Mesodermal cell (in vitro differentiated cells): ENCODE results near the gene FHAD1.

Source experiments
- H3K27ac ChIP-seq: 2 replicates; pipeline ENCODE4 v1.7.0; 2013; ENCODE audit warnings: mild to moderate bottlenecking, low read depth, low read length, moderate library complexity; ENCODE audit not compliant: severe bottlenecking
- H3K36me3 ChIP-seq: 2 replicates; pipeline ENCODE4 v1.7.1; 2013; ENCODE audit warnings: mild to moderate bottlenecking, low read length, moderate library complexity; ENCODE audit not compliant: control insufficient read depth, insufficient read depth
- H3K4me1 ChIP-seq: one replicate; pipeline ENCODE4 v1.7.1; 2013; ENCODE audit warnings: mild to moderate bottlenecking, low read length; ENCODE audit not compliant: insufficient read depth, control insufficient read depth, poor library complexity, severe bottlenecking
- H3K4me3 ChIP-seq: 2 replicates; pipeline ENCODE4 v1.7.0; 2013; ENCODE audit warnings: low read length, control low read depth, mild to moderate bottlenecking; ENCODE audit not compliant: insufficient read depth, poor library complexity, severe bottlenecking; ENCODE audit errors: extremely low read depth
- H3K9me3 ChIP-seq: 2 replicates; pipeline ENCODE4 v1.7.1; 2013; ENCODE audit warnings: mild to moderate bottlenecking, low read length, moderate library complexity; ENCODE audit not compliant: control insufficient read depth
- WGBS, 2 experiments: methylation state at CpG; one replicate each; pipeline ENCODE4 v1.1.5; 2013; ENCODE audit warnings: missing lambda C conversion rate in 2 of 2; ENCODE audit not compliant: insufficient coverage in 2 of 2; 5-methylcytosine and 5-hydroxymethylcytosine counted together

Gene FHAD1

DNA sequence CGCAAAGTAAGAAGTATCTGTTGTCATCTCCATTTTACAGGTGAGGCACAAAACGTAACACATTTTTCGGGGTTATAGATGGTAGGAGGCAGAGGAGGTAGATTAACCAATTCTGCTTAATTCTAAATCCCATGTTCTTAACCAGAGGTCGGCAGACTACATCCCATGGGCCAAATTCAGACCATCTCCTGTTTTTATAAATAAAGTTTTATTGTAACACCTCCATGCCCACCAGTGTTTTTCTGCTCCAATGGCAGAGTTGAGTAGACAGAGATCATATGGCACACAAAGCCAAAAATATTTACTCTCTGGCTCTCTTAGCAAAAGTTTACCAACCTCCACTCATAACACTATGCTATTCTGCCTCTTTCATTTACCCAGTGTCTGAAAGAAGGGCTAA, 30.9 kb downstream of the FHAD1 start:
- H3K36me3 ChIP-seq, result no peaks in the 10 kb centered on the region
- no peaks in the 10 kb centered on the region for H3K9me3 ChIP-seq
- no peak overlapping the region for H3K27ac ChIP-seq
- WGBS, 2 experiments, result 100% methylated on average over 3 of the region's 4 CpGs; no CpG with 5 or more reads in 1 of the 2 experiments
- H3K4me3 ChIP-seq, result no peak overlapping the region
- H3K4me1 ChIP-seq, result no peaks in the 10 kb centered on the region

DNA sequence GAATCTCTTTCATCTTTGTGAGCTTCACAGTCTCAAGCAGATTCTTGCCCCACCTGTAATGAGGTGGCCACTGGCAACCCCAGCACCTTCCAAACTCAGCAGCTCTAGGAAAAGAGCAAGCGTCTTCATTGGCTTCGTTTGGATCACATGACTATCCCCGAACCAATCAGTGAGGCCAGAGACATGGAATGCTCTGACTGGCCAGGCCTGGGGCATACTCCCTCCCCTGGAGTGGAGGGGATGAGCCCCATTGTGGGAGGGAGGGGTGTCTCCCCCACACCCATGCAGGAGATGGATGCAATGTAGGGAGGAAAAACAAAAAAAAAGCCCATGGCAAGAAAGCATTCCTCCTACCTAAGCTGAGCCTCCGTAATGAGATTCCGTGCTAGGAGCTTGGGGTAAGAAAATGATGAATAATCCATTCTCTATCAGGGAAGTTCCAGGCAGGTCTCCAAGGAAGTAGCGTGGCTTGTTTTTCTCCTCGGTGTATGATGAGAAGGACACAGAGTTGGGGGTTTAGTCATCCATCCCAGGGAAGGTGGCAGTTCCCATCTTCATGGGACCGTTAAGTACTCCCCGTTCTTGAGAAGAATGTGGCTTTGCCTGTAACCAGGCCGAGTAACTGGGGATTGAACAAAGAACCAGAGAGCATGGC, 32.7 kb downstream of the FHAD1 start:
- no peak overlapping the region for H3K27ac ChIP-seq
- no peaks in the 10 kb centered on the region for H3K4me1 ChIP-seq
- no peaks in the 10 kb centered on the region for H3K36me3 ChIP-seq
- H3K4me3 ChIP-seq, result no peak overlapping the region
- whole genome bisulfite sequencing, 2 experiments, result 93 to 96% methylated on average over 6 to 10 of the region's 10 CpGs
- no peaks in the 10 kb centered on the region for H3K9me3 ChIP-seq

DNA sequence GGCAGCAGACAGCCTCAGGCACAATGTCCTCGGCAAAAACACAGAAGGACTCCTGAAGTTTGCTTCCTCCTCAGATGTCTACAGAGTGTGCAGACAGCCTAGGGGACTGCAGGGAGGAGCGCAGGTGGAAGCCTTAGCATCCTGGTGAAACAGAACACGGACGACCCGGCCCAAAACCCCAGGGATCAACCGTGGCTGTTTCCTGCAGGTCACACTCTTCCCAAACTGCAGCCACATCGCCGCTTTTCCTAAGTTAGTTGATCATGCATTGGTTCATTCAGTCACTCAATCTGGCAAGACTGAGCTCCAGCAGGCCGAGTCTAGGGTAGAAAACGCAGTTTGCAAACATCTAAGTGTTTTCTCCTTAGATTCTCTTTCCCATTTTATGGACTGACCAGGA, 33.4 kb downstream of the FHAD1 start:
- WGBS, 2 experiments, result 91 to 93% methylated on average over 10 of the region's 10 CpGs

DNA sequence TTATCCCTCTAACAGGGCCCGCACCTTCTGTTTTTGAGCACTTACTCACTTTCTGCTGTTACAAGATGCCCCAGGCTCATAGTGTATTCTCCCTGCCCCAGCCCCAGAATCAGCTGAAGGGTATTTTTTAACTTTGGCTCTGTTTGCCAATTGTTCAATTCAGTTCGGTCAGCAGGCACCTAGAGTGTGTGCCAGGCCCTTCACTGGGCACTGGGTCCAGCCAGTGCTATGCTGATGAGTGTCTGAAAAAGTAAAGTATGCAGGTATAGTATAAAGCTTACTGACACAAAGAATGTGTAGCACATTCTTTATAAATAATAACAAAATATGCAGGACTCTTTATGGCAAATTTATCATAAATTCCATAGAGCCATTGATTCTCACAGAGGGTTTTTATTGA, 35.0 kb downstream of the FHAD1 start:
- Histone ChIP-seq H3K27ac (no peak overlapping the region), H3K4me3 (no peak overlapping the region), H3K36me3 (no peaks in the 10 kb centered on the region), H3K4me1 (no peaks in the 10 kb centered on the region), H3K9me3 (no peaks in the 10 kb centered on the region)
- 92 to 100% methylated on average over 2 of the region's 2 CpGs for WGBS, 2 experiments

More for the DNA sequence above, 33.4 kb downstream of the FHAD1 start:
- Histone ChIP-seq H3K27ac (no peak overlapping the region), H3K4me1 (no peaks in the 10 kb centered on the region), H3K4me3 (no peak overlapping the region), H3K9me3 (no peaks in the 10 kb centered on the region), H3K36me3 (no peaks in the 10 kb centered on the region)

DNA sequence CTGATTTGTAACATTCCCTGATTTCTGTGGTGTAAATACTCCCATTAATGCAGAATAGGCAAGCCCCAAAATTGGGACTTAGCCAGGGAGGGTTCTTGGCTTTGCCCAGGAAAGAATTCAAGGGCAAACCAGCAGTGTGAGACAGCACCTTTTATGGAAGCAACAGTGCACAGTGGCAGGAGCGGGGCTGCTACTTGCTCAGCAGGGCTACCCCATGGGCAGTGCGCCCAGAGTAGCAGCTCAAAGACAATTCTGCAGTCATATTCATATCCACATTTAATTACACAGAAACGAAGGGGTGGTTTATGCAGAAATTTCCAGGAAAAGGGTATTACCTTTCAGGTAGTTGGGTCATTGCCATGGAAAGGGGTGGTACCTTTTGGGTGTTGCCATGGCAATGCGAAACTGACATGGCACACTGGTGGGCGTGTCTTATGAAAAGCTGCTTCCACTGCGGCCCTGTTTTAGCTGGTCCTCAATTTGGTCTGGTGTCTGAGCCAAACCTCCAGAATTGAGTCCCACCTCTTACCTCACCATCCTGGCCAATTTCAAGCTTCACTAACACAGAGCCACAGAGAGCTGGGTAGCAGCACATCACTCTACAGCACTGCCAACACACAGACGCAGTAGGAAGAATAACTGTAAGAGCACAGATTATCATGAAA, 35.9 kb downstream of the FHAD1 start:
- H3K9me3 ChIP-seq, result no peaks in the 10 kb centered on the region
- 85 to 92% methylated on average over 3 to 5 of the region's 7 CpGs for WGBS, 2 experiments
- no peaks in the 10 kb centered on the region for H3K4me1 ChIP-seq
- no peaks in the 10 kb centered on the region for H3K36me3 ChIP-seq
- H3K27ac ChIP-seq, result no peak overlapping the region
- H3K4me3 ChIP-seq, result no peak overlapping the region

DNA sequence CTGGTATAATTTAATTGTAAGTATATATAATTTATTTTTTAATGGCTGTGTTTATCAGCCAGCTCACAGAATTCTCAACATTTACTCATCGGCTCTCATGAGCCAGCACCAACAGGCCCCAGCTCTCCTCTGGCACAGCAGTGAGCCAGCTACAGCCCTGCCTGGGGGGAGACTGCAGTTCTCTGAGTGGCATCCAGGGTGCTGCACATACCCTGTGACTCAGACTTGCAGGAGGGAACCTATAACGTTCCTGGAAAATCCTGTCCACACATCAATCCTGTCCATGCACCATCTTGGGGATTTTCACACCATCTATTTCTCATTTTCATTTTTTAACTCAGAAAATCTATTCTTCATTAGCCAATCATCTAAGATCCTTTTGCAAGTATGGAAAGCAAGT, 36.5 kb downstream of the FHAD1 start:
- no peaks in the 10 kb centered on the region for H3K9me3 ChIP-seq
- H3K4me3 ChIP-seq, result no peak overlapping the region
- H3K36me3 ChIP-seq, result no peaks in the 10 kb centered on the region
- H3K27ac ChIP-seq, result no peak overlapping the region
- WGBS, 2 experiments, result 100% methylated on average over 1 to 2 of the region's 2 CpGs
- H3K4me1 ChIP-seq, result no peaks in the 10 kb centered on the region

DNA sequence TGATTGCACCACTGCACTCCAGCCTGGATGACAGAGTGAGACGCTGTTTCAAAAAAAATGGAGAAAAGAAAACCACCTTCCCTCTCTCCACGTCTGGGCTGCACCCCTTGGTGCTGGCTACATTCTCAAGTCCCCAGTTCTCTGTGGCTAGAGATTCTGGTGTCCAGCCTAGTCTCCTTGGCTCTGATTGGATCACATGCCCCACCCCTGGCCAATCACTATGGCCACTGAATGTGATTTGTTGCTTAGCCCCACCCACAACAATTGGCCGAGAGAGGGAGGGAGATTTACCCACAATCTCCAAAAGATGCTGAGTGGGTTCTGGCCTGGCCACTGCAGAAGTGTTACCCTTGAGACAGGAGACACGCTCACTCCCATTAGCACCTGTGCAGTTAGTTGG, 39.4 kb downstream of the FHAD1 start:
- Histone ChIP-seq H3K36me3 (no peaks in the 10 kb centered on the region), H3K4me3 (no peak overlapping the region), H3K9me3 (no peaks in the 10 kb centered on the region), H3K27ac (no peak overlapping the region), H3K4me1 (no peaks in the 10 kb centered on the region)
- WGBS, 2 experiments, result 85 to 94% methylated on average over 2 of the region's 4 CpGs

DNA sequence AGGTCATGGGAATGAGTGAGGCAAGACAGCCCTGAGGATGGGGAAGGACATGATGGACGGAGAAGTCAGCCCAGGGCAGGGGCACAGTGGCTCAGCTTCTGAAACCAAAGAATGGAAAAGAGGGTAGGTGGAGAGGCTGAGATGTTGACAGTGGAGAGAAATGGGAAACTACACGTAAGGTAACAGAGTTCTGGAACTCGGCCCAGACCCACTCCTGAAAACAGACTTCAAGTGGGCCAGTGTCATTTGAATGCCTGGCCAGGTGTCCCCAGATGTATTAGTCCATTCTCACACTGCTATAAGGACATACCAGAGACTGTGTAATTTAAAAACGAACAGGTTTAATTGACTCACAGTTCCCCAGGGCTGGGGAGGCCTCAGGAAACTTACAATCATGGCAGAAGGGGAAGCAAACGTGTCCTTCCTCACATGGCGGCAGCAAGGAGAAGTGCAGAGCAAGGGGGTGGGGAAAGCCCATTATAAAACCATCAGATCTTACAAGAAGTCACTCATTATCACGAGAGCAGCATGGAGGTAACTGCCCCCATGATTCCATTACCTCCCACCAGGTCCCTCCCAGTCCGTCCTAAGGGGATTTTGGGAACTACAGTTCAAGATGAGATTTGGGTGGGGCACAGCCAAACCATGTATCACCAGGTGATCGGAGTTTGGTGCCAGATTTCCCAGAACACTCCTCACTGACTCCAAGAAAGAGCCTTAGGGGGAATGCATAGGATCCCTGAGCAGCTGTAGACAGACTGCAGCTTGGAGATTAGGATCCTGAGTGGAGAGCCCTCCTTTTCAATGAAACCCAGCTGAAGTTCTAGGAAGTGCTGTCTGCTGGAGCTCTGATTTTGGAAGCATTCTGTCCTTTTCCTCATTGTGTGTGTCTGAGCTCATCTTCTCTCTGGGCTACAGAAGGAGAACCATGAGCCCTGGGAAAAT, 40.3 kb downstream of the FHAD1 start:
- no peak overlapping the region for H3K4me3 ChIP-seq
- H3K9me3 ChIP-seq, result no peaks in the 10 kb centered on the region
- no peaks in the 10 kb centered on the region for H3K4me1 ChIP-seq
- WGBS, 2 experiments, result 60 to 70% methylated on average over 5 to 7 of the region's 9 CpGs
- no peak overlapping the region for H3K27ac ChIP-seq
- H3K36me3 ChIP-seq, result no peaks in the 10 kb centered on the region

DNA sequence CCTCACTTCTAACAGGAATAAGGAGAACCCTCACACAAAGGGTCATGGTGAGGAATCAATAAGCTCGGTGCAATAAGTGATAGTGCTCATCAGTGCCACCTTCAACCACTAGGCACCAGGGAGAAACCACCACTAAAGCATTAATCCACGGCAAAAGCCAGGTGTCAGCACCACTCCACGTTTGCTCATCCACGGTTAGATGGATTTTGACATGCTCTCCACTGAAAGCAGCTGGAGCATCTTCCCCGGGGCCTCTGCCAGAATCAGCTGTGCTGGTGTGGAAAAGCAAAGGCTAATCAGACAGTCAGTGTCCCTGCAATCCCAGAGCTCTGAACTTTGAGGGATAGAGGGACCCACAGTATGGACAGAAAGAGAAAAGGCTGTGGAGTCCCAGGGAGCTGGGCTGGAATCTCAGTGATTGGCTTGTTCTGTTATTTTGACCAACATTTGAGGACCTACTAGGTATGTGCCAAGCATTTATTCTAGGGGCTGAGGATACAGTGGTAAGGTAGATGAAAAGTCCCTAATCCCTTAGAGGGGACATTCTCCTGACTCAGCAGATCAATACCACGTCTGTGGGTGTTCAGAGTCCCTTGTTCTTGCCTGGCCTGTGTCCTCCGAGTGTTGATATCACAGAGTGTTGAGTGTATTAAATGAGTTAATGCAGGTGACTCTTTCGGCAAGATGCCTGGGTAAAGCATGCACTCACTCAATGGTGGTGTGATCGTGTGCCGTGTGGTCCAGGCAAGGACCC, 41.3 kb downstream of the FHAD1 start:
- H3K4me3 ChIP-seq, result no peak overlapping the region
- H3K36me3 ChIP-seq, result no peaks in the 10 kb centered on the region
- H3K9me3 ChIP-seq, result no peaks in the 10 kb centered on the region
- H3K27ac ChIP-seq, result no peak overlapping the region
- H3K4me1 ChIP-seq, result no peaks in the 10 kb centered on the region
- WGBS, 2 experiments, result 86 to 88% methylated on average over 9 of the region's 10 CpGs

DNA sequence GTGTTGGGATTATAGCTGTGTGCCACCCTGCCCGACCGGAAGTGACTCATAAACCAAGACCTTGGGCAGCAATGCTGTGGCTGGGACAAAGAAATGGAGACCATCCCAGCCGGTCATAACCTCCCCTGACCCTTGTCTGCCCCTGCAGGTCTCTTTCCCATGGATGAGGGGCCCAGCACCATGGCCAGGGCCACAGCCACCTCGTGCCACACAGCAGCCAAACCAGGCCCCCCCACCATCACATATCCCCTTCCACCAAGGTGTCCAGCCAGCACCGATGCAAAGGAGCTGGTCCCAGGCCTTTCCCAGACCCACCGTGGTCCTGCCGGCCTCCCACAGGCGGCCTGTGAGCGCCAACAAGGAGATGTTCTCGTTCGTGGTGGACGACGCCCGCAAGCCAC, 42.2 kb downstream of the FHAD1 start:
- Histone ChIP-seq H3K36me3 (no peaks in the 10 kb centered on the region), H3K27ac (no peak overlapping the region), H3K9me3 (no peaks in the 10 kb centered on the region), H3K4me1 (no peaks in the 10 kb centered on the region), H3K4me3 (no peak overlapping the region)
- WGBS, 2 experiments, result 84 to 93% methylated on average over 14 of the region's 14 CpGs
